DLD1 (cell line): Measurements from ENCODE around the gene CAMTA1.
"Not testable (repeated sequence)": the region's sequence is repeated elsewhere in the genome, so short reads cannot be mapped to it uniquely, and the experiment has no call there.

Experiments
- in situ Hi-C: cut with HindIII; loops from 2 replicates; pipeline ENCODE4 v1.10.0; 2017; ENCODE audit warnings: low sequenced_read_pairs

The CAMTA1 gene

GRCh38 chr1:7120863-7121621 is 335.8 kb downstream of the CAMTA1 start:
- in situ Hi-C loops = no loop called here

DNA sequence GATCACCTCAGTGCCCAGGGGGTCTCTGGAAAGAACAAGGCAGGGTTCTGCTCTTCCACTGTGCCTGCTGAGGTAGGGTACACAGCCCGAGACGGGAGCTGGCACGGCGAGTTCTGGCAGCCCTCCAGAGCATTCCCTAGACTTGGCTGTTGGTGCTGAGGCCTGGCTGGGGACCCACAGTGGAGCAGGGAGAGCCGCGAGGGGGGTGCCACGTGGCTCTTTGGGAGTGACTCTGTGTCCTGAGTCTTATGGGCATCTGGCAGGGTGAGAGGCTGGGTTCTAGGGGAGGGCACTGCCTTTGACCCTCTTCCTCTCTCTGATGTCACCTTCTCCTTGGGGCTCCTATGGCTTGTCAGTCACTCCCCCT is 336.4 kb downstream of the CAMTA1 start:
- in situ Hi-C loops = no loop called here

DNA sequence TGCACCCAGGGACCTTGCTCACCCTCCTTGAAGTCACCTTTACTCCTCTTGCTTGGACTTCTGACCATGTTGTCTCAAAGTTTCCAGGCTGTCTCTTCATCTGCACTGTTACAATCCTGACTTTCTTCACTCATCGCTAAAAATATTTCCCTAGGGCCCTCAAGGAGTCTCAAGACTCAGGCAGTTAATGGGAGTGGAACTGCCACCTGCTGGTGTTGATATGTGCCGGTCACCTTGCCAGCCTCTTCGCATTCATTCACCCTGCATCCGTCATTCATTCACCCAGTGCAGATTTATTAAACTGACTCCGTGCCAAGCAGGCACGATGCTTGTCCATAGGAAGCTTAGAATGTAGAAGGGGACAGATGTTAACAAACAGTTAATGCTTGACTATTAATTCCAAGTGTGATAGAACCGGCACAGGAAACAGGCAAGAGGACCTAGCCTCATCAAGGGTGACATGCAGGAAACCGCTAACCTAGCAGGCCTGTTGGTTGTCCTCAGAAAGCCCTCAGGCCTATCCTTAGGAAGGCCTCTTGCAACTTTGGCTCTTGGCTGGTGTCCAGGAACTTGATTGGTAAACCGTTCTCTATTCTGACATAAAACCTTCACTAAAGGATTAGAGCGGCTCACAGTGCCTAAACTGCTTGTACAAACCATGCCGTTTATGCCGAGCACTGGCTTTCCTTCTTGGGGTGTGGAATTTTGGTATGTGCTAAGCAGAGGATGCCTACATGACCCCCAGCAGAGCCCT is 342.2 kb downstream of the CAMTA1 start:
- in situ Hi-C loops = no loop called here

GRCh38 chr1:7128293-7128692 is 343.0 kb downstream of the CAMTA1 start:
- in situ Hi-C loops = no loop called here

DNA sequence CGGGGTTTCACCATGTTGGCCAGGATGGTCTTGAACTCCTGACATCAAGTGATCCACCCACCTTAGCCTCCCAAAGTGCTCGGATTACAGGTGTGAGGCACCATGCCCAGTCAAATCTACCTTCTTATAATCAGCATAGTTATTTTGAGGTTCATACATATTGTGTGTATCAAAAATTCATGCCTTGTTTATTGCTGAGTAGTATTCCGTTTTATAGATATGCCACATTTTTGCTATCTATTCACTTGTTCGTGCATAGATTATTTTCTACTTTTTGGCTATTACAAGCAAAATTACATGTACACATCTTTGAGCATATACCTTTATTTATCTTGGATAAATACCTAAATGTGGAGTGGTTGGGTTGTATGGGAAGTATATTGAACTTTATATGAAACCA is 344.9 kb downstream of the CAMTA1 start:
- in situ Hi-C loops = no loop called here

- in situ Hi-C loops = loop anchor here (5.0 kb wide), 1 partner anchor 97 kb away; no protein-coding TSS in a partner anchor
Observed at GRCh38 chr1:7135493-7135892, 350.2 kb downstream of the CAMTA1 start.

DNA sequence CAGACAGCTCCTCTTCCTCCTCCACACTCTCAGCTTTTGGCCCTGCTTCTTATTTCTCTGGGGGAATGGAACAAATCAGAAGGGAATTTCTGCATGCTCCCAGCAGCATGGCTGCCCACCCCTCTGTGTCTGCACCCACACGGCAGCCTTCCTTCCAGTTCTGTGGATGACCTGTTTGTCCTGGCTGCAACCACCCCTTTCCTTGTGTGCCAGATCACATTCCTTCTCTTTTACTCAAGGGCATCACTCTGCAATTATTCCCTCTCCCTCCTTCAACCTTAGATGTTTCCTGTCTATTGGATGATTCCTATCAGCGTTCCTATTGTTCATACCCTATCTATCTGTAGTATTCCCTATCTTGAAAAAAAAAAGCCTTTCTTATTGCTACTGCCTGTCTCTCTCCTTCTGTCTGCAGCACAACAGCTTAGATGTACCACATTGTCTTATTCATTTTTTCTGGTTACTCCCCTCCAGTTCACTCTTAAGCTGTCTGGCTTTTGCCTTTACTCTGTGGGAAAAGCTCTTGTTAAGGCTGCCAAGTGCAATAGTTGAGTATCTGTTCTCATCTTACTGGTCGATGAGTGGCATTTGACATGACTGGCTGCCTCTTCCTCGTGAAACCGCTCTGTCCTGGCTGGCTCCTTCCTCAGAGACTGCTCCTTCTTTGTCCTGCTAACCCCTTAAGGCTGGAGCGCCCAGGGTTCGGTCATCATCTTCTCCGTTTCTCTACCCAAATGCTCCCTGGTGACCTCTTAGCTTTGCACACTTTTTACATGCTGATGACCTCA is 351.1 kb downstream of the CAMTA1 start:
- in situ Hi-C loops = loop anchor here (5.0 kb wide), 1 partner anchor 96 kb away; no protein-coding TSS in a partner anchor

DNA sequence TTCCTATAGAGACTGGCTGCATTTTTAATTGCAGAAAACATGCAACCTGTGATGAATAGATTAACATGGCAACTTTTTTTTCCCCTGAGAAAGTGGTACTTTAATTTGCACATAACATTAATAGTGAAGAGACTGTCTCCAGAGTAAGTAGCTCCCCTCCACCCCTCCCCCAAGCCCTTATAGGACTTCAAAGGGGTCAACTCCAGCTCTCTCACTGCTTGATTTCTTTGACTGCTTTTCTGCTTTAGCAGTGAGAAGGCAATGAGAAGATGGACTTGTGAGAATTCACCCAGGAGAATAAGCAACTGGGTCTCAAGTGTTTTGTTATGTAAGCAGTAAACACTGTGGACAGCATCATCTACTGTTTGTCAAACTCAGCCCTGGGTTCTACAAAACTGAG is 355.0 kb downstream of the CAMTA1 start:
- in situ Hi-C loops = no loop called here

- in situ Hi-C loops = no loop called here
Observed at GRCh38 chr1:7145947-7146346, 360.7 kb downstream of the CAMTA1 start.

GRCh38 chr1:7146710-7147109 is 361.5 kb downstream of the CAMTA1 start:
- in situ Hi-C loops = no loop called here

DNA sequence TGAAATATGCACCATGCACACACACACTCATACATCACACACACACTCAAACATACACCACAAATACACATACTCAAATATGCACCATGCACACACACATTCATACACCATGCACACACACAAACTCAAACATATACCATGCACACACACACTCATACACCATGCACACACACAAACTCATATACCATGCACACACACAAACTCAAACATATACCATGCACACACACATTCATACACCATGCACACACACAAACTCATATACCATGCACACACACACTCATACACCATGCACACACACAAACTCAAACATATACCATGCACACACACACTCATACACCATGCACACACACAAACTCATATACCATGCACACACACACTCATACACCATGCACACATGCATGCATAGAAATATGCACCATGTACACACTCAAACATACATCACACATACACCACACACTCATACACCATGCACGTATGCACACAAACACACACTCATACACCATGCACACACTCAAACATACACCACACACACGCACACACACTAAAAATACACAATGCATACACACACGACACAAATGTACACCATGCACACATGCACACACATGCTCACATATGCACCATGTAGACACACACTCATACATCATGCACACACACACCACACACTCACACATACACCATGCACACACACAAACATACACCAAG is 362.5 kb downstream of the CAMTA1 start:
- in situ Hi-C loops = not testable (repeated sequence)

GRCh38 chr1:7149080-7149838 is 364.0 kb downstream of the CAMTA1 start:
- in situ Hi-C loops = no loop called here

- in situ Hi-C loops = no loop called here
Observed at GRCh38 chr1:7150724-7151280, 365.5 kb downstream of the CAMTA1 start.

DNA sequence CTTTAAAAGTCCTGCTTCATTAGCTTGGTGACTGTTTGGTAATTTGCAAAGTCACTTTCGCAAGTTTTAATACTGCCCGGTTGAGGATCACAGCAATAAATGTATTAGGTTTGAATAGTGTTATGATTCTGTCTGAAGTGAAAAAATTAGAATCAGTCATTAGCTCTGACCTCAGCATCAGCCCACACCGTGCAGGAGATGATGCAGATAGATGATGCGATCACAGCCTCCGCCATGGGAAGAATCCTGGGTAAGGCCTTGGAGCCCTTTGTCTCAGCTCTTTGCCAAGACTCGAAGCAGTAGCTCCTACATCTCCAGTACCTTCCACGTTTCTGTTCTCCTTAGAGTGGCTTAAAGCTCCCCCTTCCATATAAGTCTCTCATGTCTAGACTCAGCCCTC is 366.7 kb downstream of the CAMTA1 start:
- in situ Hi-C loops = no loop called here

- in situ Hi-C loops = no loop called here
Observed at GRCh38 chr1:7152655-7153054, 367.4 kb downstream of the CAMTA1 start.

DNA sequence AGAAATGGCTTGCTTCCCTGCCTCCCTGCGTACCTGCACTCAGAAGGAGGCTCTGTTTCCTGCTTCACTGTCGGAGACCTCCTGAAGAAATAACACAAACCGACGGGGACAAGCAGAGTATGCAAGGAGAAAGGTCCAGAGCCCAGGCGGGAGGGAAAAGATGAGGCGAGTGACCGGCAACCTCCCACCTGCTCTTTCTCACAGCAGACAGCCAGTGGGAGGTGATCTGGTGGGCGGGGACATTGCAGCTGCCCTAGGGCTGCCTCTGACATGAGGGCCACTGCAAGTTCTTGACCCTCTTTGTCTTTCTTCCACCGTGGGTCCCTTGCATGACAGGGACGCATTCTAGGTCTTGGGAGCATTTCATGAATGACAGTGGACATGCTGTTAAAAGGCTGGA is 368.2 kb downstream of the CAMTA1 start:
- in situ Hi-C loops = no loop called here

DNA sequence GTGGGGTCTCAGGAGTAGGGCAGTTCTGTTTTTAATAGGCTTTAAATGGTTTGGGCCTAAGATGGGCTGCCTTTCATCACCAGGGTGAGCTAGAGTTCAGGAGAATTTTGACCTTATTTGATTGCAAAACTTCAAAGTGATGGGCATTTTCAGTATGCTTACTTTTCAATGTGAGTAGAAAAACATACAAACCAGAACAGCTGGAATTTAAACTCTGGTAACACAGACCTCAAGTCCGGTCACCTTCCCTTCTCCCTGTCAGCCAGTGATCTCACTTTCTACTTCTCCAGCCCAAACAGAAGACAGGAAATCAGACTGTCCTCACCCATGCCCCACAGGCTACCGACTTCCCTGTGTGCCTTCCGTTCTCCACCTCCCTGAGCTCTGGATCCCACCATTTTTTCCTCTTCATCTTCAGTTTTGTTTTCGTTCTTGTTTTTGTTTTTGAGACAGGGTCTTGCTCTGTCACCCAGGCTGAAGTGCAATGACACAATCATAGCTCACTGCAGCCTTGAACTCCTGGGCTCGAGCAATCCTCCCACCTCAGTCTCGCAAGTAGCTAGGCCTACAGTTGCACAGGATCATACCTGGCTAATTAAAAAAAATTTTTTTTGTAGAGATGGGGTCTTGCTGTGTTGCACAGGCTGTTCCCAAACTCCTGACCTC is 374.0 kb downstream of the CAMTA1 start:
- in situ Hi-C loops = no loop called here

- in situ Hi-C loops = not testable (repeated sequence)
Observed at GRCh38 chr1:7168554-7168953, 383.3 kb downstream of the CAMTA1 start.

DNA sequence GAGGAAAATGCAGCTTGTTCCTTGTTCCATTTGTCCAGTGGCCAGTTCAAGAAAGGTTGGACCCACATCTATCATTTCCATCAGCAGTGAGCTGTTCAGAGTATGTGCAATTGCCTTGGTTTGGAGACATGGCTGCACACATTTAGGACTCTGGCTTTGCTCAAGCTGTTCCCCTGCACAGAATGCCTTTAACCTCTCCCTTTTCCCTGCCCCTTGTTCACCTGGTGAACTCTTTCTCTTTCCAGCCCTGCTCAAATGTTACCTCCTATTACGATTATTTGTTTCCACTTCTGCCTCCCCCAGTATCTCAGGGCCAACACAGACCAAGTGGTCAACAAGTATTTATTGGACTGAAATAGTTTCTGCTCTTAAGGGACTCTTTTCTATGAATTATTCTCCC is 385.9 kb downstream of the CAMTA1 start:
- in situ Hi-C loops = no loop called here
